GM10266 (cell line): Measurements from ENCODE around the gene PSTK.

Source experiments
- DNase-seq: peaks from one replicate; pipeline ENCODE4 v3.0.0; 2012; ENCODE audit errors: extremely low spot score
- TF ChIP-seq, protein P1 (sequence below): IDR thresholded peaks from 2 replicates; pipeline ENCODE4 v1.5.1; 2012; ENCODE audit warnings: mild to moderate bottlenecking, low read depth; ENCODE audit not compliant: control insufficient read depth, insufficient read depth; ENCODE audit errors: missing control alignments

Gene PSTK

DNA sequence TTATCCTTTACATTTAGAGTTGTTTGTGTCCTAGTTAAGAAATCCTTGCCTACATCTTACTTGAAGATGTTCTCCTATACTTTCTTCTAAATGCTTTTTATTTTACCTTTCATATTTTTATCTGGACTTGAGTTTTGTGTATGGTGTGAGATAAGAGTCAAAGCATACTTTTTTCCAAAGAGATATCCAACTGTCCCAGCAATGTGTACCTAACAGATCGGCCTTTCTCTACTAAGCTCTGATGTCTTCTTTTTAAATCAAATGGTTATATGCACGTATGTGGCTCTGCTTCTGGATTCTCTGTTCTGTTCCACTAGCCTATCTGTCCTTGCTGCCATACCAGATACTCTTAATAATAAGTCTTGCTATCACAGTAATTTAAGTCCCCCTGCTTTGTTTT lies 21.2 kb downstream of the PSTK start:
- TF ChIP-seq, protein P1, sequence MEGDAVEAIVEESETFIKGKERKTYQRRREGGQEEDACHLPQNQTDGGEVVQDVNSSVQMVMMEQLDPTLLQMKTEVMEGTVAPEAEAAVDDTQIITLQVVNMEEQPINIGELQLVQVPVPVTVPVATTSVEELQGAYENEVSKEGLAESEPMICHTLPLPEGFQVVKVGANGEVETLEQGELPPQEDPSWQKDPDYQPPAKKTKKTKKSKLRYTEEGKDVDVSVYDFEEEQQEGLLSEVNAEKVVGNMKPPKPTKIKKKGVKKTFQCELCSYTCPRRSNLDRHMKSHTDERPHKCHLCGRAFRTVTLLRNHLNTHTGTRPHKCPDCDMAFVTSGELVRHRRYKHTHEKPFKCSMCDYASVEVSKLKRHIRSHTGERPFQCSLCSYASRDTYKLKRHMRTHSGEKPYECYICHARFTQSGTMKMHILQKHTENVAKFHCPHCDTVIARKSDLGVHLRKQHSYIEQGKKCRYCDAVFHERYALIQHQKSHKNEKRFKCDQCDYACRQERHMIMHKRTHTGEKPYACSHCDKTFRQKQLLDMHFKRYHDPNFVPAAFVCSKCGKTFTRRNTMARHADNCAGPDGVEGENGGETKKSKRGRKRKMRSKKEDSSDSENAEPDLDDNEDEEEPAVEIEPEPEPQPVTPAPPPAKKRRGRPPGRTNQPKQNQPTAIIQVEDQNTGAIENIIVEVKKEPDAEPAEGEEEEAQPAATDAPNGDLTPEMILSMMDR, result no peak
- no peak for DNase-seq

- no peak for DNase-seq
- TF ChIP-seq, protein P1, result no peak
Observed at GRCh38 chr10:123004298-123004697, 24.1 kb downstream of the PSTK start.

DNA sequence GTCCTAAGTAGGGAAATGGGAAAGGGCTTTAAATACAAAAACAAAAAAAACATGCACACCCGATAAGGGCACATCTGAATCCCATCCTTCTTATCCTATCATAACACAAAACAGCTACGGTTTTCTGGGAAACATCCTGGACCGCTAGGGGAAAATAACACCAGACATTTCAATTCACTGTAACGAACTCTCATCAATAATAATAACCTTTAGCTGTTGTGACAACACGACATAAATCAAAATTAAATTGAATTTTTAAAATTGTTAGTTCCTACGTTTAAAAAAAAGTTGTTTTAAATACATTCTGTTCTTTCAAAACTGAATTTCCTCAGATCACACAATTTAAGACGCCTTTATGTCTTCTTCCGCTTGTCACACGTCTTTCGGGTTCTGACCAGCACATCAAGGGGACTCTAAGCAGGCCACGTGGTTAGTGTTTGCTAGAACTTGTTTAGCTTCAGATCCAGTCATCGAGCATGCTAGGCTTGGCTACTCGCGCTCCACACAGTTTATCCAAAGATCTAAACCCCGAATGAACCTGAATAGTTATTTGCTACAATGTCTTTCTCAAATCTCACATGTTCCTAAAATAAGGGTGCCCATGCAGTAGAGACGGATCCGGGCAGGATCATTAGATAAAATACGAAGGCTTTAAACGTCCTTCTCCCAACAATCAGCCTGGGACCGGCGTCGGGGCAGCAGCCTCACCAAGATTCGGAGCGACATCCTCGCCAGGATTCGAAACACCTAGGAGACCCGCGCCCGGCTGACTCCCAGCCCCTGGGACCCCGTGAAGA lies 27.6 kb downstream of the PSTK start:
- TF ChIP-seq, protein P1, result no peak

DNA sequence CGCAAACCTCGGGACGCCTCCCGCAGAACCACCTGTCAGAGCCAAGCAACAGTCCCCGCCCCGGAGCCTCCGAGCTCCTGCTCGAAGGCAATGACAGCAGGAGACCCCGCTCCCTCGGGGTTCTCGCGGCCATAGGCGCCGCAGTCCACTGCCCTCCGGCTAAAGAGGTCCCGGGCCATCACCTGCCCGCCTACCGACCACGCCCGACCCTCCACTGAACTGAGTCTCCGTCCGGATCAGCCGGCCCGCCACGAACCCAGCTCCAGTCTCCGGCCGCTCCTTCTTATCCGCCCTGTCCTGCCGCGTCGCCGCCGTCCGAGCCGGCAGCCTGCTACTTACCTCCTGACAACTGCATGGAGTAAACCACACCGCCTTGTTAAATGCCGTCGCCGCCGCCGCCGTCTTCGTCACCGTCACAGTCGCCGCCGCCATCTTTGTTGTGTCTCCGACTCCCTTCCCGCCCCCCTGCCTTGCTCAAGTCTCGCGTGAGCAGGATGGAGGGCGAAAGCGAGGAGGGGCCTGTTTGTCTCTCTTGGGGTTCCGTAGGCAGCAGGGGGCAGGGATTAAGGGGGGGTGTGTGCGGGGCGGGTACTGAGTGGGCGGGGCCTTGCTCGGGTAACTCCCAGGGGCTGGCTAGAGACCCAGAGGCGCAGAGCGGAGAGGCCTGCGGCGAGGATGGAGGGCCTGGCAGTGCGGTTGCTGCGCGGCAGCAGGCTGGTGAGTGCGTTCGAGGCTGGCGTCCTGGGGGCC lies 28.3 kb downstream of the PSTK start, which contains the start of the genes ACADSB and IKZF5:
ACADSB (plus strand) TSS at position 652 of the 750 bp plus-strand sequence; CDS start at position 676, 24 bp downstream.
IKZF5 (minus strand) TSS at position 441 of the 750 bp plus-strand sequence. CDS start 10,170 bp downstream, outside the sequence.
- DNase-seq, result peak; percentile 99
- TF ChIP-seq, protein P1, result no peak

More for the DNA sequence above, 27.6 kb downstream of the PSTK start:
- DNase-seq, result peak; percentile 61

- TF ChIP-seq, protein P1, result no peak
Observed at GRCh38 chr10:123009105-123009820, 29.1 kb downstream of the PSTK start.

GRCh38 chr10:123011987-123012386 lies 31.8 kb downstream of the PSTK start:
- no peak for DNase-seq
- TF ChIP-seq, protein P1, result no peak

More at GRCh38 chr10:123009105-123009820, 29.1 kb downstream of the PSTK start:
- DNase-seq, result peak; percentile 38
